Glutamatergic neuron (in vitro differentiated cells): Measurements from ENCODE around the gene GPR108. TPM values are rescaled to one million over a fixed set of nuclear protein-coding genes. Genes with fewer than 3 reads are reported as not detected.

Experiments used
- DNase-seq: peaks from one replicate; pipeline ENCODE4 v3.0.0; 2022
- H3K27ac Mint-ChIP-seq: one replicate; pipeline ENCODE4 v1.8.0; 2020; ENCODE audit warnings: mild to moderate bottlenecking, mixed read lengths, inconsistent platforms; ENCODE audit not compliant: unreplicated experiment
- H3K27me3 Mint-ChIP-seq: one replicate; pipeline ENCODE4 v1.8.0; 2020; ENCODE audit warnings: mild to moderate bottlenecking, moderate library complexity, mixed read lengths, inconsistent platforms; ENCODE audit not compliant: unreplicated experiment
- H3K36me3 Mint-ChIP-seq: one replicate; pipeline ENCODE4 v1.8.0; 2020; ENCODE audit warnings: mild to moderate bottlenecking, mixed read lengths, inconsistent platforms; ENCODE audit not compliant: unreplicated experiment
- H3K4me1 Mint-ChIP-seq: one replicate; pipeline ENCODE4 v1.8.0; 2020; ENCODE audit warnings: mild to moderate bottlenecking, low read depth, mixed read lengths, inconsistent platforms; ENCODE audit not compliant: unreplicated experiment
- H3K4me3 Mint-ChIP-seq: one replicate; pipeline ENCODE4 v1.8.0; 2020; ENCODE audit warnings: mild to moderate bottlenecking, mixed read lengths, inconsistent platforms; ENCODE audit not compliant: unreplicated experiment
- H3K9me3 Mint-ChIP-seq: one replicate; pipeline ENCODE4 v1.8.0; 2020; ENCODE audit warnings: mild to moderate bottlenecking, moderate library complexity, mixed read lengths, inconsistent platforms; ENCODE audit not compliant: unreplicated experiment
- CTCF ChIP-seq: fragments of 200-600 bp; sonication (generic); IDR thresholded peaks from one replicate; pipeline ENCODE4 v1.5.0; 2021; ENCODE audit not compliant: partially characterized antibody, unreplicated experiment
- microRNA-seq: library from miRNA; unstranded; fragments of <30 nt; microRNA quantifications from one replicate; pipeline ENCODE4, GENCODE V29; 2020; ENCODE audit not compliant: unreplicated experiment
- total RNA-seq: library from RNA; stranded (reverse); fragmentation: NEBNext Ultra II Directional; extraction: Animal tissue kit (Norgen Biotek cat#: 25700); gene quantifications from one replicate; pipeline ENCODE4 v1.2.1, GENCODE V29; 2021; ENCODE audit not compliant: unreplicated experiment

Gene GPR108
- total RNA-seq, 1 donor from 2014 or later = 44.2 TPM

DNA sequence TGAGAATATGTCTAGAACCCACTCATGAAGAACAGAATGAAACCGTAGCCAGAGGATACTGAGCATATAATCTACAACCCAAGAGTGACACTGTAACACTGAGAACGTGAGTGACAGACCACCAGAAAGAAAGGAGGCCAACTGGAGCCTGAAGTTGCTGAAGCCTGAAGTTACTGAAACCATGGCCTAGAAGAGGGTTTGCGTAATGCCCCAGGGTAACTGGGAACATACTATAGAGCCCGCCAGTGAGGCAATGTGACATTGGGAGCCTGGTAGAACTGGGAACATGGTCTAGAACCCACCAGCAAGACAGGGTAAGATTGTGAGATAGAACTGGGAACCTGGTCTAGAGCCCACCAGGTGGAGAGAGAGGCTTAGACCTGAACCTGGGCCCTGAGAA, 51.9 kb downstream of the GPR108 start:
- peaks cover 4% of the 10 kb centered on the region for H3K27me3 Mint-ChIP-seq
- H3K9me3 Mint-ChIP-seq = peaks cover 3% of the 10 kb centered on the region
- H3K4me1 Mint-ChIP-seq = no peaks in the 10 kb centered on the region
- peaks cover 10% of the 10 kb centered on the region for H3K36me3 Mint-ChIP-seq
- DNase-seq = no peak
- H3K4me3 Mint-ChIP-seq = no peak overlapping the region
- TF ChIP-seq CTCF = no peak
- no peak overlapping the region for H3K27ac Mint-ChIP-seq

- no peak for TF ChIP-seq CTCF
- Mint-ChIP-seq H3K4me3 (no peak overlapping the region), H3K27me3 (peaks cover 4% of the 10 kb centered on the region), H3K27ac (no peak overlapping the region), H3K4me1 (no peaks in the 10 kb centered on the region), H3K9me3 (peaks cover 5% of the 10 kb centered on the region), H3K36me3 (peaks cover 10% of the 10 kb centered on the region)
- no peak for DNase-seq
These were observed 53.4 kb downstream of the GPR108 start for GRCh38 chr19:6683971-6684370.

DNA sequence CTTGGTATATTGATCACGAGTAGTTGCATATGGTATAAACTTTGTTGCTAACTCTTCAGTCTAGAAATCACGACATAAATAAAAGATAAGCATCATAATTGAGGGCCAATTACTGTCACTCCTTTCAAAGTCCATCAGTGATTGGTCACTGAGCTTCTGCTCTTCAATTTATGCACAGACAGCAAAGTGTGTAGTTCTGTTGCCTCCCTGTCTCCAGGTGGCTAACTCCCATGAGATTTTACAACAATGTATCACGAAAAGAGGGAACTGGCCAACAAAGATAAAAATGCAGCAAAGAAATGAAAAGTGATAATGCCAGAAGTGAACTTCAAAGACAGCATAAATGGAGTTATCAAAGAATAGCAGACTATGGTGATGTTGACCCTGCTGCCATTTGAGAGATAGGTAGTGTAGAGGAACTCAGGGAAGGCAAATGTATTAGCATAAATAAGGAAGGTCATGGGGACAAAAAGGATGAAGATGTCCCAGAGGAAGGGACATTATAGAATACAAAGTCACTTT, 54.7 kb downstream of the GPR108 start:
- H3K4me1 Mint-ChIP-seq = no peaks in the 10 kb centered on the region
- peaks cover 10% of the 10 kb centered on the region for H3K36me3 Mint-ChIP-seq
- H3K27ac Mint-ChIP-seq = no peak overlapping the region
- H3K4me3 Mint-ChIP-seq = no peak overlapping the region
- TF ChIP-seq CTCF = no peak
- peaks cover 5% of the 10 kb centered on the region for H3K9me3 Mint-ChIP-seq
- no peak for DNase-seq
- peaks cover 6% of the 10 kb centered on the region for H3K27me3 Mint-ChIP-seq

DNA sequence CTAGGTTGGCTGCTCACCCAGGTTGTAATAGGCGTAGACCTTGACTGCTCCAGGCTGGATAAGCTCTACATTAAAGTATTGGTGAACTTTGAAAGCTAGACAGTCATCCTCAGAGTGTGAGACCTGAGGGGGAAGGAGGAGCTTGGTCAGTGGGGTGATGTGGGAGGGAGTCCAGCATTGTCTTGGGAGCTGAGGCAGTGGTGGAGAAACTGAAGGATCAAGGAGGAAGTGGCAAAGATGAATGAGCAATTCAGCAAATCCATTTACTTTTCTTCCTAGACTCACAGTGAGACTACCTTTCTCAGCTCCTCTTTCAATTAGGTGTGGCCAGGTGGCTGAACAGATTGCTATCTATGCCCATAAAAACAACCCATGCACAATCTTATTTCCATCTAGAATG, 57.2 kb downstream of the GPR108 start:
- no peak overlapping the region for H3K27ac Mint-ChIP-seq
- H3K9me3 Mint-ChIP-seq = peaks cover 7% of the 10 kb centered on the region

More for the DNA sequence above, 57.2 kb downstream of the GPR108 start:
- no peak for TF ChIP-seq CTCF
- Mint-ChIP-seq H3K4me1 (no peaks in the 10 kb centered on the region), H3K4me3 (no peak overlapping the region), H3K36me3 (peaks cover 10% of the 10 kb centered on the region), H3K27me3 (peaks cover 6% of the 10 kb centered on the region)
- no peak for DNase-seq

Small RNA genes within 50 kb of the gene (microRNA-seq; reads per million reads assigned to microRNA genes)
- gene MIR6791 = 0.55 reads per million

Other genes starting within 250 kb of the GPR108 start
- 225 TPM for gene TUBB4A, start 235.3 kb downstream of the GPR108 start, total RNA-seq
- gene TNFSF9, start 206.6 kb downstream of the GPR108 start, total RNA-seq = 6.9 TPM
- gene CD70, start 146.4 kb downstream of the GPR108 start, total RNA-seq = 4.7 TPM
- gene TNFSF14, start 67.4 kb downstream of the GPR108 start, total RNA-seq = not detected
- gene C3, start 16.9 kb downstream of the GPR108 start, total RNA-seq = 0.69 TPM
- 16.7 TPM for gene TRIP10, start 2.1 kb upstream of the GPR108 start, total RNA-seq
- gene SH2D3A, start 29.9 kb upstream of the GPR108 start, total RNA-seq = 0.32 TPM
- gene VAV1, start 35.1 kb upstream of the GPR108 start, total RNA-seq = not detected
- not detected for gene ADGRE1, start 150.0 kb upstream of the GPR108 start, total RNA-seq